Stimulated activated CD8-positive, alpha-beta memory T cell treated with anti-CD3 and anti-CD28 coated beads, Interleukin-7, amount 100 ng/mL, for 4 hours (primary cell): ENCODE results near the gene HSD11B1.

Experiments
- DNase-seq, 2 donors: peaks; one replicate each; pipeline ENCODE4 v3.0.0-alpha.2; 2020; ENCODE audit warnings: low read depth in 2 of 2

Gene HSD11B1

DNA sequence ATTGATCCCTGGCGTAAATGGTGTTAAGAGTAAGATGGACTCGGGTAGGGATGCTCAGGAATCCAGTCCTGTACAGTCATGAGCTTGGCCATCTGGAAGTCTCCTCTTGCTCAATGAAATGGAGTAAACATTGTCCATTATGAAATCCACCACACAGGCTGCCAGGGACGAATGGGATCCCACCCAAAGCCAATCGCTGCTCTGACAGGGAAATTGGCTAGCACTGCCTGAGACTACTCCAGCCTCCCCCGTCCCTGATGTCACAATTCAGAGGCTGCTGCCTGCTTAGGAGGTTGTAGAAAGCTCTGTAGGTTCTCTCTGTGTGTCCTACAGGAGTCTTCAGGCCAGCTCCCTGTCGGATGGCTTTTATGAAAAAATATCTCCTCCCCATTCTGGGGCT is at the start of gene HSD11B1:
HSD11B1 (plus strand) TSS at position 263 of the 400 bp plus-strand sequence; CDS start at position 360, 97 bp downstream.
- no peak for DNase-seq

DNA sequence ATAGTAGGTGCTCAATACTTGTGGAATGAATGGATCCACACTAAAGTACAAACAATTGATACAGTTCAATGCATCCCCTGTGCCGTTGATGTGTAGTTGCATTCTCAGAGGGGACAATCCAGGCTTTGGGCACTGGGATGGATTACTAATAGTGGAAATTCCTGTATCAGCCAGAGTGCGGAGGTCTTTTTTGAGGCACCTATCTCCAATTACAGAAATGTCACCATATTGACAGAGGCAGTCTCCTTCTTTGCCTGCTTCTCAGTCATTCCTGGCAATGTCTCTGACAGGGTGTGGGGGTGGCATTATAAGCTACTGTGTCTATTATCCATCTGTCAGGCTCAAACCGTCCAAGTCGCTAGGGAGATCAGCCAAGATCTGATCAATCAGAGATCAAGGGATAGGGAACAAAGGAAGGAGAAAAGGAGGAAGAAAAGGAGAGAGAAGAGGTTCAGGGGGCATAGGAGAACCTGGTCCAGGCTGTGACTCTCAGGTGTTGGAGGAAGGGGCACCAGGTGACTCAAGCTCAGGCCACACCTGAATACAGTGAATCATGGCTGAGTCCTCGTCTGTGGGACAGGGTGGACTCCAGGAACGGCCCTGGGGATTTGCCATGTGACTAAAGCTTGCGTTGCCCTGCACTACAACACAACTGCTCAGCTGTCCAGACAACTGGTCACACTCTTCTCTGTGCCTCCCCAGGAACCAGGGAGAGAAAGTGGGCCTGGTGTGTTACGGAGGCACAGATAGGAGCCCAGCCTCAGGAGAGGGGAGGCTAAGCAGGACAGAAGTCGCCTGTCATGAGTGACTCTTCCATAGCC is 49.0 kb upstream of the HSD11B1 start:
- DNase-seq: no peak

DNA sequence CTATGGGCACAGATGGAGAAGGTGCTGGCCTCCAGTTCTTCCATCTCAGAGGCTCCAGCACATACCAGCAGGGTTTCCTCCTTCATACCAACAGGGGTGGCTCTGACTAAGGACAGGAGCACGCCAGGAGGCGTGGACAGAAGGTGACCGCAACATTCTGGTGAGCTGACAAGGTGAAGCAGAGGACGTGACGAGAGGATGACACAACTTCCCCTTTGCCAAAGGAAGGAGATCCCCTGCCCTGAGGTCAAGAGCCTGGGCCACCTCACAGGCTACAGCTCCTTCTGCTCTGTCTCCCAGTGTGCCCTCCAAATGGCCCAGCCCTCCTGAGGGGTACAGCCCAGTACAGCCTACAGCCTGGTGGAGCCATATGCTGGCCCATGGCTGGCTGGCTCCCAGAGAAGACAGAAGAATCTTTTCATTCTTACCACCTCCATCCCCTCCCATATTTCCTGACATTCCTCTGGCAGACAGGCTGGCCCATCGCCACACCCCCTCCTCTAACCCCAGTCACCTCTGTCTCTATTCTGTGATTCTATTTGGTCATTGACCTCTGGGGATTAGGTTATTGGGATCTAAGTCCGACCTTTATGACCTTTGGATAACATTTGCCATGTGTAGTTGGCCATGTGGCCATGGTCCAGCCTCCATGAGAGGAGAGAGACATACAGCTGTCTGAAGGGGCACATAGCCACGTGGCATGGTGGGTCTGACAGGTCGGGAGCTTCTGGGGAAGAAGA is 47.3 kb upstream of the HSD11B1 start:
- peak in 1 of 2 donors; percentile 8 for DNase-seq

DNA sequence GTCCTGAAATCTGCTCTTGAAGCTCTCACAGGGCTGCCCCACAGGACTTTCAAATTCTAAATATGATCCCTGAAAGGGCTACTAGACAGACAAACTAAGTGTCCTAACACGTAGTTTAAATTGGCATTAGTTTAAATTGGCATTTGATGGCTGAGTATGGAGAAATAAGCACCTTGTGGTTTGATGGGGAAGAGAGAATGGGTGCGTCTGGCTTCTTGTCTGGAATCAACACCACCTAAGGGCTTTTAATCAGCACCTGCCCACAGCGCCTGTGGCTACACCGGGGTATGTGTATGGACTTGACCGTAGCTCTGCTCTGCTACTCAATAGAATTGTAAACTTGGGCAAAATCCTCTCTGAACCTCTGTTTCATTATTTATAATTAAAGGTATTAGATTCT is 46.7 kb upstream of the HSD11B1 start:
- DNase-seq: no peak

DNA sequence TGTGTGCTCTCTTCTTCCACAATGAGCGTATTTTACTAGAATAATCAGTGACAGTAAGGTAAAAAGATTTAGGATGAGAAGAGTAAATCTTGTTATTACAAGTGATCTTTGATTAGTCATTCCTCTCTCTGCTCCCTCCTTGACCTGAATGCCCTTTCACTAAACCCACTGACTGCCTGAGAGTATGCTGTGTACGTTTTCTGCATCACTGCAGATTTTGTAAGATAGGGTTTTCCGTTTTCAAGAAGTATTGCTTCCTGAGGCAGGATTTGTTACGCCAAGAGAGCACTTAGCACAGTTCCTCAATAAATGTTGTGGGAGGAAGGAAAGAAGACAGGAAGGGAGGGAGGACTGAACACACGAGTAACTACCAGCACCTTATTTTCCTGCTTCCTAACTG is 44.7 kb upstream of the HSD11B1 start:
- no peak for DNase-seq

DNA sequence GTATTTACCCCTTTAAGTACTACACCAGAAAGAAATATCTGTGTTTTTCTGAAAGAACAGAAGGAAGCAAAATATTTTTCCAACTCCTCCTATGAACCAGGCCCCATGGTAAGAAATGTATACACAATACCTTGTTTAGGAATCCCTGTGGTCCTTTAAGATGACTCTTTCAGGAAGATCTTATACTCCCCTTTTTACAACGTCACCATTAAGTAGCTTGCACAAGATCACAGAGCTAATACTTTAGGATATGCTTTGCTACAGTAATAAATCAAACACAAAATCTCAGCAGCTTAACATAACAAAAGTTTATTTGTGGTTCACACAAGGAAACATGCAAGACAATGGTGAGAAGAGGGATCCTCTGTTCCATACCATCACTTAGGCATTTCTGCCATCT is 43.6 kb upstream of the HSD11B1 start:
- no peak for DNase-seq

DNA sequence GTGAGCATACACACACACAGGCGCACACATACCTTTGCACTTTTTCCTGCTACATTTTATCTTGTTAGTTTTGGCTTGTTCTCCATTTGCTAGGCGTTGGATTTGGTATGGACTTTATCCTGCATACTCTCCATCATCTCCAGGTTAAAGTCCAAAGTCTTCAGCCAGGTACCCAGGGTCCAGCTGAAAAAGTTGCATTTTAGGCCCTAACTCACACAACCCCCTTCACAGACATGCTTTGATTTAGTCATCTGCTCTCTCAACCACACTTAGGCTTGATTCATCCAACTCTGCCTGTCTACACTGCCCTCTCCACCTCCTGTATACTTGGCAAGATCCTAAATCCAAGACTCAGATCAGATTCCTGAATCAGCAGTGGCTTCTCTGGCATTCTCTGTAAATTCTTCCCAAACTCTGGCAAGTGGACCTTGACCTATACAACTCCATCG is 41.7 kb upstream of the HSD11B1 start:
- no peak for DNase-seq

DNA sequence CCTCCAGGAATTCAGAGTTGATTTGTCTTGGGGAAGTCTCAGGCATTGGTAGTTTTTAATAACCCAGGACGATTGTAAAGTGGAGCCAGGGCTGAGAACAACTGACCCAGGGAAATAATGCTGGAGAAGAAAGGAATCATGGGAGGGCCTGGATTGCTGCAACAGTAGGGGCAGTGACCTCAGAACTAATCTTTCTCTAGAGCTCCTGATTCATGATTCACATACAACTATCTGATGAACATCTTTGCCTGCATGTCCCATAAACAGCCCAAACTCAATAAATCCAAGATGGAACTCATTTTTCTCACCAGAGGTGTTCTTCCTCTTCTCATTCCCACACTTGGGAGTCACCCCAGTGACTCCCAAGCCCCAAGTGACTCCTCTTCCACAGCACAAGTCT is 37.5 kb upstream of the HSD11B1 start:
- no peak for DNase-seq

DNA sequence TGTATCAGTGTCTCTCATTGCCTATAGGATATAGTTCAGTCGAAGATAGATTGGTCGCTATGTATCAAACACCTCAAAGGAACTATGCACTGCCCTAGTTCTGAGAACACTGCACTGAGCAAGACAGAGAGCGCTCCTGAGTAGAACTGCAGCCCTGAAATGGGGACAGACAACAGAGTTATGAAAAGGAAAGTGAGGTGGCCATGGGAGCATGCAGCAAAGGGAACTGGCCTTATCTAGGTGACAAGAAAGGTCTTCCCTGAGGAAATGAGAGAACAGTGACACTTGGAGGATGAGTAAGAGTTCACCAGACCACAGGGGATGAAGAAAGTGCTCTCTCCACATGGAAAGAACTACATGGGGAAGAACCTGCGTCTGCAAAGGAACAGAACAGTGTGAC is 36.9 kb upstream of the HSD11B1 start:
- DNase-seq: no peak

DNA sequence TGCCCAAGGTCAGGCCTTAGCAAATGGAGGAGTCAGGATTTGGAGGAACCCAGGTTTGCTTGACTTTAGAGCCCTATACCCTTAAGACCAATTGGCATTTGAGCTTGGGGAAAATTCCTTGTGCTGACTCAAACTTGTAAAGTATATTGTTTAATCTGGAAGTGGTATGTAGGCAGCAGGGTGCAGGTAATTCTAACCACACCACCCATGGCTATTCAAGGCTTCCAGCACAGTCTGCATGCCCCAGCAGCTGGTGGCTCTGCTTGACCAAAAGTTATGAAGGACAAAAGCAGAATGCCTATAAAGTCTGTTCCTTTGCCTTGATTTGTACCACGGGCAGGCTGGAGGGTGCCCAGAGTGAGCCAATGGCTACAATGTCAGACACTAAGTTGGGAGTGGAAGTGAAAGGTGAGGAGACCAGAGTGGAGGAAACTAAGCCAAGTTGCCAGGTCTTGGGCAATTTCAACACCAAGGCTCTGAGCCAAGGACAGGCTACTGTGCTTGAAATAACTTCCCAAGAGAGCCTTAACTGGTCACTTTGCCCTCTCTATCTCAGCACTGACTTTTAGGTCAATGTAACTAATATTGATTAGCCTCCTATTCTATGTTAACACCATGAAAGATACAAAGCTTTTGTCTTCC is 34.1 kb upstream of the HSD11B1 start:
- DNase-seq: no peak

DNA sequence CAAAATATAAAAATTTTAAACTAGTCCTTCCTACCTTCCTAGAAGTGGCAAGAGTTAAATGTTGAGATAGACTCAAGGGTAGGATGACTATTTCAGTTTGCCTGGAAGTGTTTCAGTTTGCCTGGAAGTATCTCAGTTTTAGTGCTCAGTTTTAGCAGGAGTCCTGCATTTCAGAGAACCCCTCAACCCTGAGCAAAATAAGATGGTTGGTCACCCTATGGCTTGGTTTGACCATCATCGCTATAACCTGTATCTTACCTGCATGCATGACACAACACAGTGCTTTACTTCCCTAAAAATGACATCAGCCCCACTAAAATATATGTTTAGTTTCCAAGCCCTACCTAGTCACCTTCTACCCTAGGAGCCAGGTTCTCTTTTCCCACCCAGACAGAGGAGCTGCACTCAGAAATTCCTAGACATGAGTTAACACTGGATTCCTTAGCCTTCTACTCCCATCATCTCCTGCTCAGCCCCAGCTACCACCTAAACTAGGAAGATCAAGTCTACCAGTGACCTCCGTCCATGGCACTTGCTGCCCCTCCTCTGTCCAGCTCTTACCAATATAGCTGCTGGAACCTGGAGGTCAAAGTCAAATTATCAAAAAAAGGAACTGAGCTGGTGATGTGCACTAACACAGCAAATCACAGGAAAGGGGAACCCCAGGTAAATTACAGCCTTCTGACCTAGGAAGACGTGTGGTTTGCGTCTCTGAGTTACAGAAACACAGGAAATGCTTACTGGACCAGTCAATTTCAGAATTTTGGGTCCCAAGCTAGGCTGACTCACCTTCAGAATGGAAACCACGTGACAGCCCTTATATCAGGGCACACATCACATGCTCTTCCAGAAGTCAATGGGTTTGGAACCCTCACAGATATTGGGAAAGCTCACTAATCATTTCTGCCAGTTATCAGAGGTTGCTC is 31.7 kb upstream of the HSD11B1 start:
- DNase-seq: no peak

DNA sequence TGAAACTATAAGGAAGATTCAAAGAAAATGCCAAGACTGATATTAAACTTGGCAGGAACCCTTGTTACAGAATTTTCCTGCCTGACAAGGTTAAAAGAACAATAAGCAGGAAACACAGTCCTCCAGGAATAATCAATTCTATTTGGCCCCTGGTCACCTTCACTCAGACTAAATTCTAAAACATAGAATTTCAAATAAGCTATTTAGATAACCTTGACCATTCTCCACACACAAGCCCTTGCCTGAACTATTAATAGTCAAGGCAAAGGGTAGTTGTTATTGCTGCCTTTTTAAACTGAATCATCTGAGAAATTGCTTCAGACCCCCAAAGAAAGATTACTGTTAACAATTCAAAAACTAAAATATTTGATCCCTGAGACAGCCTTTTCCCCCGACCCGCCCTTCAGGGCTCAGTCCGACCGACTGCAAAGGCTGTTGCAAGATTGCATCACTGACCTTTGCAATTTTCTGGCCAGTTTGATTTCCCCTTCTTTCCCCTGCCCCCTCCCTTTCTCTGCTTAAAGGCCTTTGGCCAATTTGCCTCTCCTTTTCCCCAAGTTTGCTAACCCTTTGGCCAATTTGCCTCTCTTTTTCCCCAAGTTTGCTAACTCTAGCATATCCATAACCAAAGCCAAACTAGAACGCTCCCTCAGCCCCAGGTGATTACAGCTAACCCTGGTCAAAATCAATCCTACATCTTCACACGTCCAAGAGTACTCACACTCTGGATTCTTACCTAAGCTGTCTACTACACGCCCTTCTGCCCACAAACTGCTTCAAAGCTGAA is 30.8 kb upstream of the HSD11B1 start:
- DNase-seq: no peak

DNA sequence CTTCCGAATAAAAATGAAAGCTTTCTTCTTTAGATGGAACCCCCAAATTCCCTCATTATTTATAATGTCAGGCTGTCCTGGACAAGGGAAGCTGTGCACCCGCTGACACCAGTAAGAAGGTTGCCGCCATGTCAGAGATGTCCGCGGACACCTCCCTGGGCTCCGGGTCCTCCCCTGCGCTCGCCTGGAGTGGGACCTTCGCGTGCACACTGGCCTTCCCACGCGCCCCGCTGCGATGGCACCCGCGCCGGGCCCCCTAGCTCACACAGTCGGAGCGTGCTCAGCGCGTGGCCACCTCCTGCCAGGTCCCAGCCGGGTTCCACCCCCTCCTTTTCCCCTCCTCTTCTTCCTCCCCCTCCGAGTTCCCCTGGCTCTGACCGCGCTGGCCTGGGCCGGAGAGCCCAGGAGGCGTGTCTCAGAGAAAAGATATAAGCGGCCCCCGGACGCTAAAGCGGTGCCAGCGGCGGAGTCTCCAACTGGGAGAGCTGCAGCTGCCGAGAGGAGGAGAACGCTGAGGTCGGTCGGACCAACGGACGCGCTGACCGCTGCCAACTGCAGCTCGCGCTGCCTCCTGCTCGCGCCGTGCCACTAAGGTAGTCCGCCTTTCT is 29.6 kb upstream of the HSD11B1 start, which contains the start of gene G0S2:
G0S2 (plus strand) TSS at position 456 of the 608 bp plus-strand sequence. CDS start 273 bp downstream, outside the sequence.
- peak in 1 of 2 donors; percentile 32 for DNase-seq

DNA sequence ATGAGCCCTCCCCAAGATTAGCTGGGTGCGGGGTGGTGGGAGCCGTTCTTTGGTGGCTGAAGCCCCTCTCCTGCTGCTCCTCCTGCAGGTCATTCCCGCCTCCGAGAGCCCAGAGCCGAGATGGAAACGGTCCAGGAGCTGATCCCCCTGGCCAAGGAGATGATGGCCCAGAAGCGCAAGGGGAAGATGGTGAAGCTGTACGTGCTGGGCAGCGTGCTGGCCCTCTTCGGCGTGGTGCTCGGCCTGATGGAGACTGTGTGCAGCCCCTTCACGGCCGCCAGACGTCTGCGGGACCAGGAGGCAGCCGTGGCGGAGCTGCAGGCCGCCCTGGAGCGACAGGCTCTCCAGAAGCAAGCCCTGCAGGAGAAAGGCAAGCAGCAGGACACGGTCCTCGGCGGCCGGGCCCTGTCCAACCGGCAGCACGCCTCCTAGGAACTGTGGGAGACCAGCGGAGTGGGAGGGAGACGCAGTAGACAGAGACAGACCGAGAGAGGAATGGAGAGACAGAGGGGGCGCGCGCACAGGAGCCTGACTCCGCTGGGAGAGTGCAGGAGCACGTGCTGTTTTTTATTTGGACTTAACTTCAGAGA is 29.0 kb upstream of the HSD11B1 start:
- no peak for DNase-seq

DNA sequence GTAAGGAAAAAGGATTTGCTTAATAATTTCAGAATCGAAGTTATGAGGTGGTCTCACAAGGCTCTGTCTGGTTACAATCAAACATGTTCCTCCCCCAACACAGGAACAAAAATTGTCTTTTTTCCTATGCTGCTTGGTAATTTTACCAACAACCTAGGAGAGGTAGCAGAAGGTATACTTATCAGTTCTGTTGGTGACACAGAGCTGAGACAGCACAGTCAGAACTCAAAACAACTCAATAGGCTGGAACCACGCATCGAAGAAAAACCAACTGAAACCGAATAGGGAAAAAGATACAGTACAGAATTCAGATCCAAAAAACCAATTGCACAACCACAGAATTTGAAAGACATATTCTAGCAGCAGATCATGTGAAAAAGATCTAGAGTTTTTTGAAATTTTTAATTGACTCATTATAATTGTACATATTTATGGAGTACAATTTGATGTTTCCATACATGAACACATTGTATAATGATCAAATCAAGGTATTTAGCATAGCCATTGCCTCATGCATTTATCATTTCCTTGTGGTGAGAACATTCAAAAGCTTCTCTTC is 25.6 kb upstream of the HSD11B1 start:
- no peak for DNase-seq

DNA sequence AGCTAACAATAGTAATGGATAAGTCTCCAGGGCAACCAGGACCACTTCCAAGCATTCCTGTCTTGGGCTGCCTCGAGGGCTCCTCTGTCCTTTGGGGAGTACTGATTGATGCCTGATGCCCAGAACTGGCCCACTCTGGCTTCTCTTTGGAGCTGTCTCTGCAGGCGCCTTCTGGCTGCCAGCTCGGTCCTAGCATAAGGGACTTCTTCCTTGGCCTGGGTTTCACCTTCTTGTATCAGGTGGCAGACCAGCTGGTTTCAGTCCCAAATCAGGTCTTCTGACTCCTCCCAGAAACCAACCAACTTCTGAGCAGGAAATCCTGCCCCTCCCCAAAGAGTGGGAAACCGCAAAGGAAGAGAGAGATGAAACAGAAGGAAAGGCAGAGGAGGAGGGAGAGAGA is 18.8 kb upstream of the HSD11B1 start:
- no peak for DNase-seq

DNA sequence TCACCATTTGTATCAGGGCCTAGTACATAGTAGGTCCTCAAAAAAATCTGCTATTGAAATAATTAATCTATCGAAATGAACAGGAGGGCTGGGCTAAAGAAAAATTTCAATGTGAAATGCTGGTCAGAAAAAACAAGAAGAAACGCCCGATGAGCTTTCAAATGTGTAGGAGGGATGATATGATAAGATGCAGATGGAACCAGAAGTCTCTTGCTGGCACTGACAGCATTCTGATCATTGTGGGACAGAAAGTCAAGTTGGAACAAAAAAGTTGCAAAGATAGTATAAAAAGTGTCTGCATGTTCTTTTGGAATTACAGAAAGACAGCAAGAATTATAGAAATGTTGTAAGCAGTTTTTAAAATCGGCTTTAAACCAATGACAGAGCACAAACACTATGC is 18.3 kb upstream of the HSD11B1 start:
- DNase-seq: no peak

DNA sequence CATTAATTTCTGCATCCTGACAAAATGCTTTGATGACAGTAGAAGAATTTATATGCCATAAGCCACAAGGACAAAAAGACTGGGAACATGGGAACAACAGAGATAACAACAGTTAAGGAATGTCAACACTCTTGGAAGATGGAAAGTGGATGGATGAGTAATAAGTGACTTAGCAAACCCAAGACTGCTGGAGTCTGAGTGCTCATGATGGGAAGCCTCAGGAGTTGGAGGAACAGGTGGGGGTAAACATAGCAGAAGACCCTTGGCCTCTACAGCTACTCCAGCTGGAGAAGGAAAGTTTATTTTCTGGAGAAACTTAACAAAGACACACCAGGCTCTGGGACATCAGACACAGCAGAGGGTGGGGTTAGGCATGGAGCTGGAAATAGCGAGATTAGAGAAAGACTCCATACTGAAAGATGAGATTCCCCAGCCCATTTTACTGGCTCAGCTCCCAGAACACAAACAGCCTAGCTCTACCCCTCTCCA is 15.9 kb upstream of the HSD11B1 start:
- DNase-seq: no peak

DNA sequence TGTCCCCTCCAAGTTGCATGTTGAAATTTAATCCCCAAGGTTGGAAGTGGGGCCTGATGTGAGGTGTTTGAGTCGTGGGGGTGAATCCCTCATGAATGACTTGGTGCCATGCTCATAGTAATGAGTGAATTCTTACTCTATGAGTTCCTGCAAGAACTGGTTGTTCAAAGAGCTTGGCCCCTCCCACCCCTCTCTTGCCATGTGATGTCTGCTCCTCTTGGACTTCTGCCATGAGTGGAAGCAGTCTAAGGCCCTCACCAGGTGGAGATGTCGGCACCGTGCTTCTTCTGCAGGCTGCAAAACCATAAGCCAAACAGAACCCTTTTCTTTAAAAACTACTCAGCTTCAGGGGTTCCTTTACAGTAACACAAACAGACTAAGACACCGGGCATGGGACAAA is 15.2 kb upstream of the HSD11B1 start:
- DNase-seq: no peak
